Smooth muscle cell of the coronary artery (primary cell): ENCODE data around the gene CFAP44. TPM values are rescaled to one million over a fixed set of nuclear protein-coding genes. Genes with fewer than 3 reads are reported as not detected.

Experiments
- total RNA-seq: library from RNA; depleted of rRNA; stranded (reverse); fragments of >200 nt; gene quantifications from 2 replicates; pipeline ENCODE4 v1.2.3, GENCODE V29; 2014; ENCODE audit warnings: low replicate concordance

CFAP44 gene
- total RNA-seq: 3.2 and 4.3 TPM in 2 replicates

DNA sequence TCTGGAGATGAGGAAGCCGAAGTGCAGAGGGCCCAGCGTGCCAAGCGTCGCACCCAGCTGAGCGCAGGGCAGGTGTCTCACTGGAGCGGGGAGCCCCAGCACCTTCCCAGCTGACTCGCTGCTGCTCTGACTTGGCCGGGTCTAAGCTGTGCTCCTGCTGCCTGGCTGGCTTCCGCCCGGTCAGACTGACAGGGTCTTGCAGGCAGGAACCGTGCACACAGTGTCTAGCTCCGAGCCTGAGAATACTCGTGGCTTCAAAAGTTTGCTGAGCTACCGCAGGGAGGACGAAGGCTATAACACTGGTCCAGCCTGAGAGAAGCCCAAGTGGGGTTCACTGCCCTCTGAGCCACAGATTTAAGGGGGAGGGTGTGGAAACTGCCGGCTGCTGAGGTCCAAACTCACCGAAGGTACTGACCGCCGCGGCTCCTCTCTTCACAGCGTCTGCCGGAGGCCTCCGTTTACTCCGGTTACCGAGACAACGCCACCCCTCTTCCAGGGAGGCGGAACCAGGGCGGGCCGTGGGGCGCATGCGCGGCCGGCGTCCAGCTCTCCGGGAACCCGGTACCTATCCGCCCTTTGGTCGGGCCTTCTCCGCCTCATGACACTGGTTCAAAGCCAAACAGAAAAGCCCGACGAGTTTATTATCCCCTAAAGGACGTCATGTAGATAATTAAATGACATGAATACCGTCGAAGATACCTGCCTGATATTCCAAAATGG is at the start of gene CFAP44:
TSS of gene CFAP44 (minus strand) at position 443 of the 720 bp plus-strand sequence. CDS start 7,829 bp downstream, outside the sequence.

Other genes with a start within 250 kb of the CFAP44 start
- 0.38 and 19.7 TPM in 2 replicates for gene BOC, start 229.9 kb downstream of the CFAP44 start, total RNA-seq
- gene SPICE1, start 73.7 kb upstream of the CFAP44 start, total RNA-seq: 8.0 and 10.7 TPM in 2 replicates
- not detected in 2 replicates for gene SIDT1, start 91.1 kb upstream of the CFAP44 start, total RNA-seq